GM12878 (cell line): Measurements from ENCODE around the gene SCN3B. TPM values are rescaled to one million over a fixed set of nuclear protein-coding genes. Genes with fewer than 3 reads are reported as not detected.

Source experiments
- BHLHE40 ChIP-seq, 2 experiments: fragments of 450-650 bp in 1 of 2; IDR thresholded peaks; 2 replicates each; pipeline ENCODE4 v1.6.1; 2011 to 2017; ENCODE audit warnings: low read depth in 2 of 2, borderline replicate concordance in 1 of 2, improper control_type of control experiment in 1 of 2, low read length in 1 of 2, mild to moderate bottlenecking in 1 of 2
- CBFB ChIP-seq: IDR thresholded peaks from 2 replicates; pipeline ENCODE4 v1.6.1; 2016; ENCODE audit warnings: antibody characterized with exemption, low read depth
- CBX3 ChIP-seq: fragments of 200-600 bp; sonication (generic); IDR thresholded peaks from 2 replicates; pipeline ENCODE4 v1.6.1; 2016; ENCODE audit warnings: low read depth, borderline replicate concordance
- DPF2 ChIP-seq: fragments of 450-650 bp; IDR thresholded peaks from 2 replicates; pipeline ENCODE4 v1.6.1; 2017; ENCODE audit warnings: mild to moderate bottlenecking
- MEF2B ChIP-seq: fragments of 450-650 bp; IDR thresholded peaks from 2 replicates; pipeline ENCODE4 v1.6.1; 2018; ENCODE audit warnings: mild to moderate bottlenecking, moderate library complexity; ENCODE audit not compliant: partially characterized antibody, poor library complexity, severe bottlenecking
- PAX5 ChIP-seq: IDR thresholded peaks from 2 replicates; pipeline ENCODE4 v1.6.1; 2011; ENCODE audit warnings: low read depth, low read length, borderline replicate concordance
- SIX5 ChIP-seq: IDR thresholded peaks from 2 replicates; pipeline ENCODE4 v1.6.1; 2011; ENCODE audit warnings: mild to moderate bottlenecking, low read depth, low read length, moderate library complexity; ENCODE audit not compliant: severe bottlenecking
- SRF ChIP-seq, 2 experiments: IDR thresholded peaks; 2 replicates each; pipeline ENCODE4 v1.6.1; 2011; ENCODE audit warnings: low read depth in 2 of 2, low read length in 2 of 2, mild to moderate bottlenecking in 1 of 2, moderate library complexity in 1 of 2
- ZNF274 ChIP-seq: IDR thresholded peaks from one replicate; pipeline ENCODE4 v1.8.0; 2011; ENCODE audit not compliant: insufficient read length, insufficient read depth
- polyA plus RNA-seq, 11 experiments: library from polyadenylated mRNA; depleted of rRNA in 4 of 11; unstranded in 6 of 11; stranded (reverse) in 5 of 11; fragments of >200 nt; fragmentation: Nextera tagmentation in 4 of 11; fragmentation: Illumina TruSeq in 1 of 11; extraction: Ambion mirVana in 4 of 11; extraction: Trizol in 1 of 11; gene quantifications; 1 replicate in 1 of 11; 2 replicates in 10 of 11; pipeline versions ENCODE4 v1.2.1 to v1.2.3, GENCODE V29; 2011 to 2016; ENCODE audit warnings: inconsistent platforms in 2 of 11, missing spikeins in 2 of 11, low read depth in 1 of 11
- total RNA-seq, 4 experiments: library from RNA; depleted of rRNA in 3 of 4; stranded (reverse); fragments of >200 nt in 3 of 4; fragmentation: Illumina TruSeq in 1 of 4; extraction: Trizol in 1 of 4; gene quantifications; 2 replicates each; pipeline versions ENCODE4 v1.2.1 to v1.2.3, GENCODE V29; 2013 to 2021
- TF ChIP-seq, protein P1 (sequence below): IDR thresholded peaks from 2 replicates; pipeline ENCODE4 v1.6.1; 2012; ENCODE audit warnings: low read depth, low read length, improper control_type of control experiment
- TF ChIP-seq, protein P2 (sequence below): fragments of 450-650 bp; IDR thresholded peaks from 2 replicates; pipeline ENCODE4 v1.6.1; 2017; ENCODE audit warnings: borderline replicate concordance
- TF ChIP-seq, protein P3 (sequence below): fragments of 450-650 bp; IDR thresholded peaks from 2 replicates; pipeline ENCODE4 v1.6.1; 2016; ENCODE audit warnings: mild to moderate bottlenecking, moderate library complexity, borderline replicate concordance
- TF ChIP-seq, protein P4 (sequence below): IDR thresholded peaks from 2 replicates; pipeline ENCODE4 v1.6.1; 2011; ENCODE audit warnings: borderline replicate concordance, low read depth, mild to moderate bottlenecking, moderate library complexity, mixed read lengths, low read length; ENCODE audit not compliant: insufficient read depth; ENCODE audit errors: extremely low read length

Gene SCN3B
- total and polyA plus RNA-seq, 10 of the 15 experiments (the other 5 are each of a cell fraction or from before 2014, with no cell fraction given): 0.01 to 0.12 (median 0.09) TPM; not detected in 7

DNA sequence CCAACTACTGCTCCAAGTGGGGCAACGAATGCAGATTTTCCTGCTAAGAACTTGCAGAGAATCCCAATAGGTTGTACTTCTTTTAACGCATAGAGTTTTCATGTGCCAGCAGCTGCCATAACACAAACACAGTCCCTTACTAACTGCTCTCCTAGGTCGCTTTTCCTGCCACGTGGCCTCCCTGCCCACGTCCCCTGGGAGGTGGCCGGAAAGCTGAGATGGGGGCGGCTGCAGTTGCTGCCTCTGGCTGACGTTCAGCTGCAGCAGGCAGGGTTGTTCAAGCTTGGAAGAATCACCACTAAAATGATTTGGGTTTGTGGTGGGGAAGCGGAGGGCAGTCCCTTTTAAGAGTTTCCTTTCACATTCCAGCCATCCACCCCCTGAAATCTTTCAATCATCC is 47.7 kb upstream of the SCN3B start (continued):
- TF ChIP-seq, protein P1, sequence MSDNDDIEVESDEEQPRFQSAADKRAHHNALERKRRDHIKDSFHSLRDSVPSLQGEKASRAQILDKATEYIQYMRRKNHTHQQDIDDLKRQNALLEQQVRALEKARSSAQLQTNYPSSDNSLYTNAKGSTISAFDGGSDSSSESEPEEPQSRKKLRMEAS: 0 out of 2 replicates have a peak, but pooled peaks have one; percentile 19
- TF ChIP-seq SIX5: no peak
- no peak for TF ChIP-seq CBX3
- no peak for TF ChIP-seq ZNF274
- TF ChIP-seq SRF (IDR thresholded peaks at IDR 0.05; ENCODE audit: low read depth in 2 of 2, low read length in 2 of 2): no peak
- TF ChIP-seq, protein P2, sequence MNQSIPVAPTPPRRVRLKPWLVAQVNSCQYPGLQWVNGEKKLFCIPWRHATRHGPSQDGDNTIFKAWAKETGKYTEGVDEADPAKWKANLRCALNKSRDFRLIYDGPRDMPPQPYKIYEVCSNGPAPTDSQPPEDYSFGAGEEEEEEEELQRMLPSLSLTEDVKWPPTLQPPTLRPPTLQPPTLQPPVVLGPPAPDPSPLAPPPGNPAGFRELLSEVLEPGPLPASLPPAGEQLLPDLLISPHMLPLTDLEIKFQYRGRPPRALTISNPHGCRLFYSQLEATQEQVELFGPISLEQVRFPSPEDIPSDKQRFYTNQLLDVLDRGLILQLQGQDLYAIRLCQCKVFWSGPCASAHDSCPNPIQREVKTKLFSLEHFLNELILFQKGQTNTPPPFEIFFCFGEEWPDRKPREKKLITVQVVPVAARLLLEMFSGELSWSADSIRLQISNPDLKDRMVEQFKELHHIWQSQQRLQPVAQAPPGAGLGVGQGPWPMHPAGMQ: no peak
- TF ChIP-seq DPF2: no peak
- TF ChIP-seq BHLHE40 (IDR thresholded peaks at IDR 0.05; ENCODE audit: borderline replicate concordance in 1 of 2, low read depth in 2 of 2, low read length in 1 of 2): peak in 1 of 2 experiments; percentile 17; a peak in 1 of 4 replicates
- TF ChIP-seq, protein P3, sequence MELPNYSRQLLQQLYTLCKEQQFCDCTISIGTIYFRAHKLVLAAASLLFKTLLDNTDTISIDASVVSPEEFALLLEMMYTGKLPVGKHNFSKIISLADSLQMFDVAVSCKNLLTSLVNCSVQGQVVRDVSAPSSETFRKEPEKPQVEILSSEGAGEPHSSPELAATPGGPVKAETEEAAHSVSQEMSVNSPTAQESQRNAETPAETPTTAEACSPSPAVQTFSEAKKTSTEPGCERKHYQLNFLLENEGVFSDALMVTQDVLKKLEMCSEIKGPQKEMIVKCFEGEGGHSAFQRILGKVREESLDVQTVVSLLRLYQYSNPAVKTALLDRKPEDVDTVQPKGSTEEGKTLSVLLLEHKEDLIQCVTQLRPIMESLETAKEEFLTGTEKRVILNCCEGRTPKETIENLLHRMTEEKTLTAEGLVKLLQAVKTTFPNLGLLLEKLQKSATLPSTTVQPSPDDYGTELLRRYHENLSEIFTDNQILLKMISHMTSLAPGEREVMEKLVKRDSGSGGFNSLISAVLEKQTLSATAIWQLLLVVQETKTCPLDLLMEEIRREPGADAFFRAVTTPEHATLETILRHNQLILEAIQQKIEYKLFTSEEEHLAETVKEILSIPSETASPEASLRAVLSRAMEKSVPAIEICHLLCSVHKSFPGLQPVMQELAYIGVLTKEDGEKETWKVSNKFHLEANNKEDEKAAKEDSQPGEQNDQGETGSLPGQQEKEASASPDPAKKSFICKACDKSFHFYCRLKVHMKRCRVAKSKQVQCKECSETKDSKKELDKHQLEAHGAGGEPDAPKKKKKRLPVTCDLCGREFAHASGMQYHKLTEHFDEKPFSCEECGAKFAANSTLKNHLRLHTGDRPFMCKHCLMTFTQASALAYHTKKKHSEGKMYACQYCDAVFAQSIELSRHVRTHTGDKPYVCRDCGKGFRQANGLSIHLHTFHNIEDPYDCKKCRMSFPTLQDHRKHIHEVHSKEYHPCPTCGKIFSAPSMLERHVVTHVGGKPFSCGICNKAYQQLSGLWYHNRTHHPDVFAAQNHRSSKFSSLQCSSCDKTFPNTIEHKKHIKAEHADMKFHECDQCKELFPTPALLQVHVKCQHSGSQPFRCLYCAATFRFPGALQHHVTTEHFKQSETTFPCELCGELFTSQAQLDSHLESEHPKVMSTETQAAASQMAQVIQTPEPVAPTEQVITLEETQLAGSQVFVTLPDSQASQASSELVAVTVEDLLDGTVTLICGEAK: no peak
- peak; percentile 84 for TF ChIP-seq MEF2B
- no peak for TF ChIP-seq CBFB
- TF ChIP-seq, protein P4, sequence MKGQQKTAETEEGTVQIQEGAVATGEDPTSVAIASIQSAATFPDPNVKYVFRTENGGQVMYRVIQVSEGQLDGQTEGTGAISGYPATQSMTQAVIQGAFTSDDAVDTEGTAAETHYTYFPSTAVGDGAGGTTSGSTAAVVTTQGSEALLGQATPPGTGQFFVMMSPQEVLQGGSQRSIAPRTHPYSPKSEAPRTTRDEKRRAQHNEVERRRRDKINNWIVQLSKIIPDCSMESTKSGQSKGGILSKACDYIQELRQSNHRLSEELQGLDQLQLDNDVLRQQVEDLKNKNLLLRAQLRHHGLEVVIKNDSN: peak; percentile 15
- TF ChIP-seq PAX5: 0 out of 2 replicates have a peak, but pooled peaks have one; percentile 11
